Subcutaneous abdominal adipose tissue (tissue), 5 donors: ENCODE results near the gene ITIH2.
"Not testable (repeated sequence)": the region's sequence is repeated elsewhere in the genome, so short reads cannot be mapped to it uniquely, and the experiment has no call there.

Experiments
- H3K27ac ChIP-seq: one replicate; pipeline ENCODE4 v1.7.0; 2013; ENCODE audit warnings: low read depth, mild to moderate bottlenecking, inconsistent platforms, low read length, moderate library complexity
- H3K27me3 ChIP-seq, 5 donors: one replicate each; pipeline ENCODE4 v1.7.0; 2013; ENCODE audit warnings: low read length in 5 of 5, inconsistent platforms in 1 of 5; ENCODE audit not compliant: control insufficient read depth in 5 of 5, insufficient read depth in 4 of 5
- H3K36me3 ChIP-seq, 5 donors: one replicate each; pipeline ENCODE4 v1.7.0; 2013; ENCODE audit warnings: low read length in 5 of 5; ENCODE audit not compliant: control insufficient read depth in 5 of 5, insufficient read depth in 5 of 5
- H3K4me1 ChIP-seq, 5 donors: one replicate each; pipeline ENCODE4 v1.7.0; 2013; ENCODE audit warnings: low read length in 5 of 5, mild to moderate bottlenecking in 3 of 5, moderate library complexity in 1 of 5; ENCODE audit not compliant: control insufficient read depth in 5 of 5, insufficient read depth in 5 of 5
- H3K4me3 ChIP-seq, 5 donors: one replicate each; pipeline ENCODE4 v1.7.0; 2013; ENCODE audit warnings: low read length in 5 of 5, low read depth in 1 of 5
- H3K9ac ChIP-seq, 5 donors: one replicate each; pipeline ENCODE4 v1.7.0; 2013; ENCODE audit warnings: low read length in 5 of 5, mild to moderate bottlenecking in 4 of 5, moderate library complexity in 3 of 5
- H3K9me3 ChIP-seq, 5 donors: one replicate each; pipeline ENCODE4 v1.7.0; 2013; ENCODE audit warnings: low read length in 5 of 5; ENCODE audit not compliant: control insufficient read depth in 5 of 5
- donor health status: healthy.
- donor health status: healthy.
- donor health status: healthy.
- donor health status: healthy.
- donor health status: healthy.

Gene ITIH2

GRCh38 chr10:7706534-7707073 is 3.5 kb downstream of the ITIH2 start:
- no peaks in the 10 kb centered on the region for H3K4me1 ChIP-seq
- H3K36me3 ChIP-seq, result no peaks in the 10 kb centered on the region
- no peak overlapping the region for H3K4me3 ChIP-seq
- no peaks in the 10 kb centered on the region for H3K9me3 ChIP-seq
- no peak overlapping the region for H3K9ac ChIP-seq
- peaks cover 0 to 19% (median 11%) of the 10 kb centered on the region in 5 donors for H3K27me3 ChIP-seq
- no peak overlapping the region for H3K27ac ChIP-seq

- H3K27ac ChIP-seq, result no peak overlapping the region
- H3K27me3 ChIP-seq, result peaks cover 0 to 16% (median 10%) of the 10 kb centered on the region in 5 donors
- no peaks in the 10 kb centered on the region for H3K36me3 ChIP-seq
- no peak overlapping the region for H3K9ac ChIP-seq
- H3K4me3 ChIP-seq, result no peak overlapping the region
- no peaks in the 10 kb centered on the region for H3K9me3 ChIP-seq
- no peaks in the 10 kb centered on the region for H3K4me1 ChIP-seq
Observed at GRCh38 chr10:7707102-7707501, 4.0 kb downstream of the ITIH2 start.

GRCh38 chr10:7707858-7708622 is 4.9 kb downstream of the ITIH2 start:
- Histone ChIP-seq H3K9me3 (no peaks in the 10 kb centered on the region), H3K27me3 (peaks cover 0 to 9% (median 6%) of the 10 kb centered on the region in 5 donors), H3K4me1 (no peaks in the 10 kb centered on the region), H3K36me3 (no peaks in the 10 kb centered on the region), H3K9ac (no peak overlapping the region), H3K27ac (no peak overlapping the region), H3K4me3 (no peak overlapping the region)

GRCh38 chr10:7708832-7709231 is 5.7 kb downstream of the ITIH2 start:
- Histone ChIP-seq H3K4me1 (no peaks in the 10 kb centered on the region), H3K27me3 (peaks cover 0 to 8% (median 6%) of the 10 kb centered on the region in 5 donors), H3K9ac (no peak overlapping the region), H3K9me3 (no peaks in the 10 kb centered on the region), H3K36me3 (no peaks in the 10 kb centered on the region), H3K27ac (no peak overlapping the region), H3K4me3 (no peak overlapping the region)

GRCh38 chr10:7710446-7710845 is 7.3 kb downstream of the ITIH2 start:
- Histone ChIP-seq H3K4me1 (no peaks in the 10 kb centered on the region), H3K36me3 (no peaks in the 10 kb centered on the region), H3K9ac (no peak overlapping the region), H3K27me3 (peaks cover 0 to 8% (median 3%) of the 10 kb centered on the region in 5 donors), H3K27ac (no peak overlapping the region), H3K9me3 (no peaks in the 10 kb centered on the region), H3K4me3 (no peak overlapping the region)

- H3K4me1 ChIP-seq, result not testable (repeated sequence)
Observed at GRCh38 chr10:7711075-7711474, 8.0 kb downstream of the ITIH2 start.

GRCh38 chr10:7715515-7715914 is 12.4 kb downstream of the ITIH2 start:
- Histone ChIP-seq H3K4me1 (no peaks in the 10 kb centered on the region), H3K9ac (no peak overlapping the region), H3K27ac (no peak overlapping the region), H3K9me3 (no peaks in the 10 kb centered on the region), H3K27me3 (peaks cover 0 to 4% (median 2%) of the 10 kb centered on the region in 5 donors), H3K36me3 (no peaks in the 10 kb centered on the region), H3K4me3 (no peak overlapping the region)

More at GRCh38 chr10:7711075-7711474, 8.0 kb downstream of the ITIH2 start:
- not testable (repeated sequence) for H3K4me3 ChIP-seq, H3K9ac ChIP-seq, H3K9me3 ChIP-seq, H3K27me3 ChIP-seq, H3K27ac ChIP-seq, H3K36me3 ChIP-seq

GRCh38 chr10:7717767-7718166 is 14.7 kb downstream of the ITIH2 start:
- H3K9ac ChIP-seq, result no peak overlapping the region
- H3K27me3 ChIP-seq, result peaks cover 0 to 4% (median 2%) of the 10 kb centered on the region in 5 donors
- no peaks in the 10 kb centered on the region for H3K9me3 ChIP-seq
- H3K27ac ChIP-seq, result no peak overlapping the region
- H3K36me3 ChIP-seq, result no peaks in the 10 kb centered on the region
- H3K4me1 ChIP-seq, result no peaks in the 10 kb centered on the region
- no peak overlapping the region for H3K4me3 ChIP-seq

GRCh38 chr10:7718685-7719084 is 15.6 kb downstream of the ITIH2 start:
- no peak overlapping the region for H3K9ac ChIP-seq
- H3K36me3 ChIP-seq, result no peaks in the 10 kb centered on the region
- H3K9me3 ChIP-seq, result no peaks in the 10 kb centered on the region
- H3K27ac ChIP-seq, result no peak overlapping the region
- no peak overlapping the region for H3K4me3 ChIP-seq
- peaks cover 0 to 7% (median 2%) of the 10 kb centered on the region in 5 donors for H3K27me3 ChIP-seq
- no peaks in the 10 kb centered on the region for H3K4me1 ChIP-seq

GRCh38 chr10:7720478-7720877 is 17.4 kb downstream of the ITIH2 start:
- Histone ChIP-seq H3K4me1 (no peaks in the 10 kb centered on the region), H3K27me3 (peaks cover 0 to 9% (median 2%) of the 10 kb centered on the region in 5 donors), H3K36me3 (no peaks in the 10 kb centered on the region)

More at GRCh38 chr10:7720478-7720877, 17.4 kb downstream of the ITIH2 start:
- no peak overlapping the region for H3K4me3 ChIP-seq
- no peak overlapping the region for H3K9ac ChIP-seq
- no peaks in the 10 kb centered on the region for H3K9me3 ChIP-seq
- H3K27ac ChIP-seq, result no peak overlapping the region
